ENCODE results near the gene GATA1.

Gene GATA1

DNA sequence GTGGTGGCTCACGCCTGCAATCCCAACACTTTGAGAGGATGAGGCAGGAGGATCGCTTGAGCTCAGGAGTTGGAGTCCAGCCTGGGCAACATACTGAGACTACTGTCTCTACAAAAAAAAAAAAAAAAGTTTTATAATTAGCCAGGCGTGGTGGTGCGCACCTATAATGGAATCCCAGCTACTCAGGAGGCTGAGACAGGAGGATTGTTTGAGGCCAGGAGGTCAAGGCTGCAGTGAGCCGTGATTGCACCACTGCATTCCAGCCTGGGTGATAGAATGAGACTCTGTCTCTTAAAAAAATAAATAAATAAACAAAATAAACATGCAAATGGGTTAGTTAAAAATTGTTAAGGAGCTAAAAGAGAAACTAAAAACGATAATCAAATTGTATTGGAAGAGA, 17.2 kb upstream of the GATA1 start:
- TF ChIP-seq JUND (IDR thresholded peaks at IDR 0.05; ENCODE audit: low read depth): no peak
- DNase-seq (ENCODE audit: low read depth in 1 of 2, low spot score in 1 of 2): no peak
- in situ Hi-C loops (cut with HindIII; ENCODE audit: low pct_unique_long_range_greater_than_20kb, low sequenced_read_pairs): no loop called here

GRCh38 chrX:48770296-48770695, 16.1 kb upstream of the GATA1 start:
- no peak for TF ChIP-seq JUND (IDR thresholded peaks at IDR 0.05; ENCODE audit: low read depth)
- in situ Hi-C loops (cut with HindIII; ENCODE audit: low pct_unique_long_range_greater_than_20kb, low sequenced_read_pairs): no loop called here
- DNase-seq (ENCODE audit: low read depth in 1 of 2, low spot score in 1 of 2): no peak

GRCh38 chrX:48772602-48773001, 13.8 kb upstream of the GATA1 start:
- no peak for DNase-seq (ENCODE audit: low read depth in 1 of 2, low spot score in 1 of 2)
- in situ Hi-C loops (cut with HindIII; ENCODE audit: low pct_unique_long_range_greater_than_20kb, low sequenced_read_pairs): no loop called here
- TF ChIP-seq JUND (IDR thresholded peaks at IDR 0.05; ENCODE audit: low read depth): no peak

DNA sequence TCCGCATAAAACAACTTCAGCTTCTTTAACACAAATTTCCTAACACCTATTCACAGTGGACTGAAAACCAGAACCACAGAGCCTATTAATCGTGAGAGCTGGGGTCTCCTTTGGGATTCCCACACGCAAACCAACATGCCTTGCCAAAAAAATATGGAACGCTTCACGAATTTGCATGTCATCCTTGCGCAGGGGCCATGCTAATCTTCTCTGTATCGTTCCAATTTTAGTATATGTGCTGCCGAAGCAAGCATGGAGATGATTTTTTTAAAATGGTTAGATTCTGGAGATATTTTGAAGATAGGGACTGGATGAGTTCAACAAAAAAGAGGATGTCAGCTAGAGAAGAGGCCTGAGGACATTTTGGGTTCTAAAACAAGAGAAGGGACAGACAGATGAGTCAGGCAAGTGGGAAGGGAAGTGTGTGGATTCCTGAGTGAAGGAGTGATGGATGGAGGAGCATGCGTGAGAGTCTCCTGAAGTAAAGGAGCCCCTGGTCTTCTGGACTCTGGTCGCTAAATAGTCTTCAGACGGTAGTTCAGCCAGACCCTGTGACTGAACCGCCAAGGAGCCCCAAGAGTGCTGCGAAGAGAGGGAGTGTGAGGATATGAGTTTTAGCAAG, 9.5 kb upstream of the GATA1 start:
- in situ Hi-C loops (cut with HindIII; ENCODE audit: low pct_unique_long_range_greater_than_20kb, low sequenced_read_pairs): no loop called here
- DNase-seq (ENCODE audit: low read depth in 1 of 2, low spot score in 1 of 2): no peak

DNA sequence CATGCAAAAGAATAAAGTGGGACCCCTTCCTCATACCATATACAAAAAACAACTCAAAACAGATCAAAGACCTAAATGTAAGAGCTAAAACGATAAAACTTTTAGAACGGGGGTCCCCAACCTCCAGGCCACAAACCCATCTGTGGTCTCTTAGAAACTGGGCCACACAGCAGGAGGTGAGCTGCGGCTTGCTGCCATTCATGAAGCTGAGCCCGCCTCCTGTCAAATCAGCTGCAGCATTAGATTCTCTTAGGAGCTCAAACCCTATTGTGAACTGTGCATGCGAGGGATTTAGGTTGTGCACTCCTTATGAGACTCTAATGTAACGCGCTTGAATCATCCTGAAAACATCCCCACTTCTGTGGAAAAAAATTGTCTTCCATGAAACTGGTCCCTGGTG, 7.0 kb upstream of the GATA1 start:
- no peak for DNase-seq (ENCODE audit: low read depth in 1 of 2, low spot score in 1 of 2)
- in situ Hi-C loops (cut with HindIII; ENCODE audit: low pct_unique_long_range_greater_than_20kb, low sequenced_read_pairs): no loop called here
- no peak for TF ChIP-seq JUND (IDR thresholded peaks at IDR 0.05; ENCODE audit: low read depth)

More for the DNA sequence above, 9.5 kb upstream of the GATA1 start:
- TF ChIP-seq JUND (IDR thresholded peaks at IDR 0.05; ENCODE audit: low read depth): no peak

GRCh38 chrX:48781705-48782104, 4.7 kb upstream of the GATA1 start:
- TF ChIP-seq JUND (IDR thresholded peaks at IDR 0.05; ENCODE audit: low read depth): no peak
- in situ Hi-C loops (cut with HindIII; ENCODE audit: low pct_unique_long_range_greater_than_20kb, low sequenced_read_pairs): no loop called here
- DNase-seq (ENCODE audit: low read depth in 1 of 2, low spot score in 1 of 2): no peak

- in situ Hi-C loops (cut with HindIII; ENCODE audit: low pct_unique_long_range_greater_than_20kb, low sequenced_read_pairs): no loop called here
- TF ChIP-seq JUND (IDR thresholded peaks at IDR 0.05; ENCODE audit: low read depth): no peak
- DNase-seq (ENCODE audit: low read depth in 1 of 2, low spot score in 1 of 2): no peak
Observed at GRCh38 chrX:48782216-48782615, 4.2 kb upstream of the GATA1 start.

DNA sequence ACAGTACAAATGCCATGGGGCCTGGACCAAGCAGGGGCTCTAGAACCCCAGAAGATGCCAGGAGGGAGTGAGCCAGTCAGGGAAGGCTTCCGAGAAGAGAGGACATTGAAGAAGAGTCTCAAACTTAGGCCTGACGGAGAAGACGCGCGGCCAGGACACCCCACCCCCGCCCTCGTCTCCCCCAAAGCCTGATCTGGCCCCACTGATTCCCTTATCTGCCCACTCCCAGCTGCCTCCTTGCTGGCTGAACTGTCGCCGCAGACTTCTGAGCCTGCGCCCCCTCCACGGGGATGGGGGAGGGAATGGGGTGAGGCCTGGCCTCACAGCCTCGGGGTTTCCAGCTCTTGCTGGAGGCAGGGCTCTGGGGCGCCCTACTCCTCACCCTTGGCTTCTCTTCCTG, 3.6 kb upstream of the GATA1 start:
- in situ Hi-C loops (cut with HindIII; ENCODE audit: low pct_unique_long_range_greater_than_20kb, low sequenced_read_pairs): no loop called here

GRCh38 chrX:48784726-48785125, 1.7 kb upstream of the GATA1 start:
- no peak for TF ChIP-seq JUND (IDR thresholded peaks at IDR 0.05; ENCODE audit: low read depth)
- in situ Hi-C loops (cut with HindIII; ENCODE audit: low pct_unique_long_range_greater_than_20kb, low sequenced_read_pairs): no loop called here
- DNase-seq (ENCODE audit: low read depth in 1 of 2, low spot score in 1 of 2): no peak

More for the DNA sequence above, 3.6 kb upstream of the GATA1 start:
- TF ChIP-seq JUND (IDR thresholded peaks at IDR 0.05; ENCODE audit: low read depth): no peak
- DNase-seq (ENCODE audit: low read depth in 1 of 2, low spot score in 1 of 2): no peak

DNA sequence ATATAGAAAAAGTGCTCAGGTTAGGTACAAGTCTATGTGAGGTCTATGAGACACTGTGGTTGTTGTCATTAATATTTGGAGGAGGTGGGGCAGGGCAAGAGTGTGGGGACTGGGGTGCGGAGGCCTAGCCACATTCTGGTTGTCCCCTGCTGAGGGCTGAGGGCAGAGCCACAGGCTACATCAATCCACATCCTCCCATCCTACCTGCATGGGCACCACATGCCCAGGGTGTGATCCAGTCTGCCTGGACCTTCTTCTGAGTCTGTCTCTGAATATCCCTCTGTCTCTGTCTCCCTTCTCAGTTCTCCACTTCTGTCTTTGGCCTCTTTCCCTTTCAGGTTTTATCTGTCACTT, 1.2 kb upstream of the GATA1 start:
- in situ Hi-C loops (cut with HindIII; ENCODE audit: low pct_unique_long_range_greater_than_20kb, low sequenced_read_pairs): no loop called here
- TF ChIP-seq JUND (IDR thresholded peaks at IDR 0.05; ENCODE audit: low read depth): no peak
- no peak for DNase-seq (ENCODE audit: low read depth in 1 of 2, low spot score in 1 of 2)

GRCh38 chrX:48785540-48786214, 713 bp upstream of the GATA1 start:
- no peak for TF ChIP-seq JUND (IDR thresholded peaks at IDR 0.05; ENCODE audit: low read depth)
- no peak for DNase-seq (ENCODE audit: low read depth in 1 of 2, low spot score in 1 of 2)
- in situ Hi-C loops (cut with HindIII; ENCODE audit: low pct_unique_long_range_greater_than_20kb, low sequenced_read_pairs): no loop called here

DNA sequence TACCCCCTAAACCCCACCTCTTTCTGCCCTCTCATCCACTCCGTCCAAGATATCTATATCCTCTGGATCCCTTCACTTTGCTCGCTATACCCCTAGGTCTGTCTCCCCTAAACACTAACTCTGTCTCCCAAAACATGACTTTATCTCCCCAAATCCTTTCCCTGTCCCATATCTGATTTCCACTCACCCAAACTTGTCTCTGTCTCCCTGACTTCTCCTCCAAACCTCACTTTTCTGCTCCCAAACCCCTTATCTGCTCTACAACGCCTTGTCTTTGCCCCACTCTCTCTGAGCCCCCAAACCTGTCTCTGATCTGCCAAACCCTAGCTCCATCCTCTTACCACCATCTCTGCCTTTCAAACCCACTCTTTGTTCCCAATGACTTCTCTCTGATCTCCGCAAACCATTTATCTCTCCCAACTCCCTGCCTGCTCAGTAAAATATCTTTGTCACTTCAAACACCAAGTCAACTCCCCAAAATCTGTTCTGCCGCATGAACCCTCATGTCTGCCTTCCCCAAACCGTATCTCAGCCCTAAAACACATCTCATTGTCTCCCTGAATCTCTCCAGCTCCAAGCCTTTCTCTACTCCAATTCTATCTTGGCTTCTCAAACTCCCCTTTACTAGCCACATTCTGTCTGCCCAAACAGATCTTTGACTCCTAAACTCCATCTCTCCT, 575 bp downstream of the GATA1 start:
- no peak for DNase-seq (ENCODE audit: low read depth in 1 of 2, low spot score in 1 of 2)
- in situ Hi-C loops (cut with HindIII; ENCODE audit: low pct_unique_long_range_greater_than_20kb, low sequenced_read_pairs): no loop called here
- no peak for TF ChIP-seq JUND (IDR thresholded peaks at IDR 0.05; ENCODE audit: low read depth)

All from T47D (cell line).